ENCODE data around the gene USH2A. TPM values are rescaled to one million over a fixed set of nuclear protein-coding genes. Genes with fewer than 3 reads are reported as not detected.

Gene USH2A
- polyA plus RNA-seq, 1 donor: 0.38 TPM

DNA sequence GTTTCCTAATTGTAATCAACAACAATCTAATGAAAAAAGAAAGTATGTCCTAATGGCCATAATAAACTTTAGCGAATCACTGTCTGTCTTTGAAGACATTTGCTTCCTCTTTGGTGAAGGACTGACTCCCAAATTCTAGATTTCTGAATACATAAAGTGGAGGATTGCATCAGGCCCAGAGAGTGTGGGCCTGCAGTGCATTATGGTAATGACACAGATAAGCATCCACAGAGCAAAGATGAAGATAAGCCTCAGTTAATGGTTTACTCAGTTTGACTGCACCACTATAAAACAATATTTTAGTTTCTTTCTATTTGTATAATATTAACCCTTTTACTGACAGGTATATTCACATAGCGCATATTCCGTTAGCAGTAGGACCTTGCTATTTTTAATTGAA, 490.7 kb downstream of the USH2A start:
- DNase-seq: no peak

DNA sequence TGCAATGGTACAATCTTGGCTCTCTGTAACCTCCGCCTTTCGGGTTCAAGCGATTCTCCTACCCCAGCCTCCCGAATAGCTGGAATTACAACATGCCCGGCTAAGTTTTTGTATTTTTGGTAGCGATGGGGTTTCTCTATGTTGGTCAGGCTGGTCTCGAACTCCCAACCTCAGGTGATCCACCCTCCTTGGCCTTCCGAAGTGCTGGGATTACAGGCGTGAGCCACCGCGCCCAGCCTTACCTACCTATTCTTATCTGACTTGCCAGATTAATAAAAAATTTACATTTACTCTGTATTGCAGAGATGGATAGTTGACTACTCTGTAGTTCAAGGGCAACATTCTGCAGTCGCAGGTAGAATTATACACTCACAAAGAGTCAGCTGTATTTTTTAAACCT, 496.6 kb downstream of the USH2A start:
- DNase-seq: no peak

DNA sequence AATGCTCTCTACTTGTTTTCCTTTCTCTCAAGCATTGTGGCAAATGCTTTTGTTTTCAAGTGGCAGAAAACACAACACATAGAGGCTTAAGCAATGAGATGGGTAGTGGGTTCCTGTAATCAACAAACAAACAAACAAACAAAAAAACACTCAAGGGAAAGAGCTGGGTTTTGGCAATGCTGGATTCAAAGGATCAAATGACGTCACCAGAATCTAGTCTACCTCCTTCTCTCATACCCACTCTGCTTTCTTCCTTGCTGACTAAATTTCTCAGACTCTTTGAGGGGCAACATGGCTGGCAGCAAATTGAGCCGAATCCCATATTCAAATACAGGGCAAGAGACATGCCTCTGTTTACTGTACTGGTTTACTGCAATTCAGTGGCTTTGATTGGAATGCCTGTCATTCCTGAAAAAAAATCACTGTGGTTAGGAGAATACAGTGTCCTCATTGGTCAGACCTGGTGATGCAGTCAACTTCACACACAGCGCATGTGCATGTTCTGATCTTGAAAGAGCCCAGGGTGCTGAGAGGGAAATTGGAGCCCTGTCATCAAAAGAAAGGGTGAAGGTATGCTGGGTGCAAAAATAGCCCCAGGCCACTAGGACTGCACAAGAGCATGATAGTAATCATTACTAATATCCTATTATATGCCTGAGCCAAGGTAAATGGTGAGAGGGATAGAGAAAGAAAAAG, 500.0 kb downstream of the USH2A start:
- DNase-seq: no peak

DNA sequence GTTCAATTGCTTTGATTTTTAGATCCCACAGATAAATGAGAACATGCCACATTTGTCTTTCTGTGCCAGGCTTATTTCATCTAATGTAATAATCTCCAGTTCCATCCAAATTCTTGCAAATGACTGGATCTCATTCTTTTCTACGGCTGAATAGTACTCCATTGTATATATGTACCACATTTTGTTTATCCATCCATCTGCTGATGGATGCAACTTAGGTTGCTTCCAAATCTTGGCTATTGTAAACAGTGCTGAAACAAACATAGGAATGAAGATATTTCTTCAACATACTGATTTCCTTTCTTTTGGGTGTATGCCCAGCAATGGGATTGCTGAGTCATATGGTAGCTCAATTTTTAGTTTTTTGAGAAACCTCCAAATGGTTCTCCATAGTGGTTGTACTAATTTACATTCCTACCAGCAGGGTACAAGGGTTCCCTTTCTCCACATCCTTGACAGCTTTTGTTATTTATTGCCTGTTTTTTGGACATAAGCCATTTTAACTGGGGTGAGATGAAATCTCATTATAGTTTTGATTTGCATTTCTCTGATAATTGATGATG, 511.8 kb downstream of the USH2A start:
- no peak for DNase-seq

DNA sequence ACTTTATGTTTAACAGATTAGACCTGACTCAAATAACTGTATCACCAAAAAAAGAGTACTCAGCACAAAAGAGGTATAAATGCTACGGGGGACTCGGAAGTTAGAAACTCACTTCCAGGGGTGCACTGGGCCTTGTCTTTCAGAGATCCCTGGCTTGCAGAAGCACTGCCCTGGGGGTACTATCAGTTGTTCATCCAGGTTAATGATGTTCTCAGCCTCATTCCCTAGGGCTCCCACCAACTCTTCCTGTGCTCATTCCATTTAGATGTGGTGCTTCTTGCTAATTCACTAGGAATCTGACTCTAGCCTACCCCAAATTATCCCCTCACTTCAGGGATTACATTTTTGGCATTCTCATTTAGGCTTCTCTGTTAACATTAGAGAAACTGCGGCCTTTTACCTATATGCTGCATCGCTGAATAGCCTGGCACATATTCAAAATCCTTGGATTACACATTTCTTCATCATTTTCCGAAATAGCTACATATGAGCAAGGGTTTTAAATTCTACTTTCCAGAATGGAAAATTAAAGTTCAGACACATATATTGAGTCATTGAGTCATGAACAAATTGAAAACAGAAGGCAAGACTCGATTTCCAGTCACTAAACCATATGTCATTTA, 517.6 kb downstream of the USH2A start:
- no peak for DNase-seq

DNA sequence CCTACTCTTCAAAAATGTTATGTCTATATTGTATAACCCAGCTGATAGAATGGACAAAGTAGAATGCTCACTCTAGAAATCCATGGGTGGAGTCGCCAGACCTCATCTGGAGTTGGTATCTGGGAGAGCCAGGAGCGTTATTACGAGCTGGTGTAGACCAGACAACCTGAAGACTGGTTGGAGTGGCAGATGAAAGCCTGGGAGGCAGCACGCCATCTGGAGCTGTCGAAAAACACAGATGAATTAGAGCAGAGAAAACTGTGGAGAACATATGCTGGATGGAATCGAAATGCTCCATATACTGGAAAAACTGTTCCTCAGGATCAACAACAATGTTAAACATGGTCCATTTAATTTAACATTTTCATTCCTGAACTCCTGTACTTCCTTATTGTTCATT, 522.6 kb downstream of the USH2A start:
- DNase-seq: no peak

DNA sequence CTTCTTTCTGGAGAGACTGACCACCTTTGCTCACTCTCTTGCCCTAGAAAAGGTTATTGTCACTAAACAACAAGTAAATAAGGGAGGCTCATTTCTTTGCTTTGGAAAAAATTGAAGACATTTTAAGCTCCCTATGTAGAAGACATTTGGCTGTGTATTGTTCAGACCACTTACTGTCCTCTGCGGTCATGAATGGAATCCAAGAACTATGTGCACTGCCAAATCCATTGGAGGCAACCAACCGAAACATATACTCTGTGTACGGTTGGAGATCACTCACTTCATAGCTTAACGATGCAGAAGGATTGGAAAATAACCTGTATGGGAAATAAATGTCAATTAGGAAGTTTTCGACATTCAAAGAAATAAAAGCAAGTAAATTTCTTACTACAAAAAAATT, 523.3 kb downstream of the USH2A start:
- DNase-seq: no peak

DNA sequence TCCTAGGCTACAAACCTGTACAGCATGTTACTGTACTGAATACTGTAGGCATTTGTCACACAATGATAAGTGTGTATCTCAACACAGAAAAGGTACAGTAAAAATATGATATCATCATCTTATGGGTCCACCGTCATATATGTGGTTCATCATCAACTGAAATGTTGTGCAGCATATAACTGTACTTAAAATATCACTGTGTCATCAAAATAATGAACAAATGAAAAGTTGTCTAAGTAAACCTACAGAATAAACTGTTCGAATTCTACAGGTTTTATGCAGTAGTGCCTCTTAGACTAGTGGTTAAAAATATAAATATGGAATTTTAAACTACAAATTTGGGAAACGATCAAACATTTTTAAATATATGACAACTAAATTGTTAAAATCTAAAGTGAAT, 527.4 kb downstream of the USH2A start:
- DNase-seq: no peak

DNA sequence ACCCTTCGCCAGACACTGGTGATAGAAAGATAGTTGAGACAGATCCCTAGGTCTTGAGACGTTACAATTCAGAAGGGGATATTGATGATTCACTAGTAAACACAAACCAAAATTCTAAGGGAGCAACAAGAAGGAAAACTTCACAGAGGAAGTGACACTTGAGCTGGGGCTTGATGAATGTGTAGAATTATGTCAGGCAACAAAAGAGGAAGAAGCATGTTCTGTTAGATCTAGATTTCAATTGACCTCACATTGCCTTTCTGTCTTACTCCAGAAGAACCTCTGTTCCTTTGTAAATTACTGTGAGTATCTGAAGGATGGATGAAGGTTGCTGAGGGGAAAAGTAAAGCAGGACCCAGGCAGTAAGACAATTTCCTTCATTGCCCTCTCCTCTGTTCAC, 528.0 kb downstream of the USH2A start:
- DNase-seq: no peak

DNA sequence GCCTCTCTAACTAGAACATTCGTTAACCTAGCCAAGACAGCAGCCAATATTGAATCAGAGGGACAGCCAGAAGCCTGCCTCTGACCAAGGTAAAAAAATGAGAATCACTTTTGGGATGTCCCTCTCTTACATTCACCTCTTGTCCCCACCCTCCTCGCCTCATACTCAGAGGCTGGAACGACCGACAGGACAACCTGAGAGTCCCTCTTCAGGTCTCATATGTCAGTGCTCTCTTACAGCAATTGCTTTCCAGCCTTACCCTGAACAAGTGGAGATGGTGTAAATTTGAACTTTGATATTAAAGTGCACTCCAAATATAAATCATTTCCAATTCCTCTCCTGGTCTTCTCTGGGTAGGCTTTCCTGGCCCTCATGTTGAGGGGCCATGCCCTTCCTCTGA, 528.6 kb downstream of the USH2A start:
- no peak for DNase-seq

DNA sequence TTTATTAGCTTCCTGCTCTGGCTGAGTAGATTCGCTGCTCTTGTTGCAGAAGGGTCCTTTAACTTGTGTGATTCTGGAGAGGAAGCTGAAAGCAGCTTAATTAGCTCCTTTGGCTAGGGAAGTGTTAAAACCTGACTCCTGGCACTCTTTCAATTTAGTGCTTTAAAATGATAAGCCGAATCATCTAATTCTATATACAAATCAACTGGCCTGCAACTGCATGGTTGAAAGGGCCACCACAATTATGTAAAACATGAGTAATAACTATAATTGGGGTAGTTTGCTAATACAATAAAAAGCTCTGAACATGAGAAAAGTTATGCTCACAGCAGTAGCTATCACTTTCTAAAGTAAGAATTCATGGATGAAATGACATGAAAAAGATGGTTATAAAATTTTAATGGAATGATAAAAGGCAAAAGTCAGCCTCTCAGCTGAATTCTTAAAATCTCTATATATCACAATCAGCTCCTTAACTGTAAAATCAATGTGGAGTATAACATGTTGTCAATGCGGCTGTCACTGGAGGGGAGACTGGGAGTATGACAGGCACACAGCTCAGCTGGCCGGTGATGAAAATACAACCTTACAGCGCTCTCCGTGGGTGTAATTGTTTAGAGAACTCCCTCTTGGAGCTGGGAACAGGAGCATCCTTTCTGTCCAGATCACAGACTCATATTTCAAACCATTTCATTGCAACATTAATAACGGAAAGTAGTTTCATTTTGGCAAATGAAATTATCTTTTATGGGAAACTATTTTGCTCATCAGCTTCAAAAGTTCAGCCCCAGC, 531.8 kb downstream of the USH2A start:
- no peak for DNase-seq

DNA sequence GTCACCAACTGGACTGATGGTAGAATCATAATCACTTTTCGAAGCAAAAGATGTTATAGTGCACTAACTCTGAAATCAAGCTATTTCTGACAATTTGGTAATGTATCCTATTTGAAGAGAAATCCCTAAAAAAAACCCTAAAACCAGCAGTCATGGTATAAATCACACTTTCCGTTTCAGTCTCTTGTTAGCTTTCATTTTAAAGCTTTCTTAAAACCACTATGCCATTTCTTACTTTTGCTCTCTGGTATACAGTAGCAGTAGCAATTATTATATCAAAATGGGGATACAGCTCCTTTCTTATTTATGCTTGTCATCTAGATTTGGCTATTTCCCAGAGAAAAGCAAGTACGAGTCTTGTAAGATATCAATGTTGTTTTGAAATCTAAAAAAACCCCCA, 532.8 kb downstream of the USH2A start:
- no peak for DNase-seq

DNA sequence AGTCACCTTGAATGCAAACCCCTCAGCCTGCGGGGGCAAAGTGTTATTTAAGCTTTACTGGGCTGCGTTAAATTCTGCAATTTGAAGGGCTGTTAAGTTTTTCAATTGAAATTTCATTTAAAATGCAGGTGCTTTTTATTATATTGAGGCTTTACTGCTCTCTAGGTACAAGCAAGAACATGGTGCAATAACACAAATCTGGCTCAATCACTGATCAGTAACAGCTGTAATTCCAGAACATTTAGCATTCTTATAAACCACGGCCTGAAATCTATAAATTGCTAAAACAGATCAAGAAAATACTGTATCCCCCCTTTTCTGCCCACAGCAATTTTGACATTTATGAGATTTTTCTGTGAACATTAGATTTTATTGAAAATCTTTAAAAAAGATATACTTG, 533.4 kb downstream of the USH2A start:
- DNase-seq: no peak

DNA sequence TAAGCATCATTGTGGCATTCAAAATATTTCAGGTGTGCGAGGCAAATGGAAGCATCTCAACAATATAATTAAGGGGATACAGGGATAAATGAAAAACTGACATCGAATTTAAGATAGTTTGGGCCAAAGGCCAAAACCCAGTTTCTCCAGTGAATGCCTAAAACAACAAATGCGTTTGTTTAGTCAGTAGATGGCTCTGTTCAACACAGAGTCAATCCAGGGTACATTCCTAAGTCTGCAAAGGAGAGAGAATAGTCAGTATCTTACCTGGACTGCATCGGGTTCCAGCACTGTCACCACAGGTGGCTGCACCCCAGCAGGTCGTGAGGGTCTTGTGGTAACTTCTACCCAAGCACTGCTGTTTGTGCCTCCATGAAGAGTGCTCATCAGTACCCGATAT, 535.1 kb downstream of the USH2A start:
- no peak for DNase-seq

DNA sequence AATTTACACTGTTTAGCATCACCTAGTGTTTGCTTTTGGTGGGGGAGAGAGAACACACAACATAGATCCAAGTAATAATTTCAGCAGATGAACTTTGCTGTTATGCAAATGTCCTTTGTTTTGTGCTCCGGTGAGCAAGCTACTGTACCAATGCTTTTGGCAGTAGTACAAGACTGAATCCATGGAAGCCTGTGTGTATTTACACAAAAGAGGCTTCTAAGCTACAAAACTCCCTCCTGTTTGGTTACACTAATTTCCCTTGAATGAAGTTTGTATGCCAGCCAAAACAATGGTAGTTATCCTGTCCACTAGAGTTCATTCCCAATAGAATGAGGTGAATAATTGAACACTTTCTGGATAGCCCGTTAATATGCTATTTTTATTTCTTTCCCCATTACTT, 535.6 kb downstream of the USH2A start:
- no peak for DNase-seq

DNA sequence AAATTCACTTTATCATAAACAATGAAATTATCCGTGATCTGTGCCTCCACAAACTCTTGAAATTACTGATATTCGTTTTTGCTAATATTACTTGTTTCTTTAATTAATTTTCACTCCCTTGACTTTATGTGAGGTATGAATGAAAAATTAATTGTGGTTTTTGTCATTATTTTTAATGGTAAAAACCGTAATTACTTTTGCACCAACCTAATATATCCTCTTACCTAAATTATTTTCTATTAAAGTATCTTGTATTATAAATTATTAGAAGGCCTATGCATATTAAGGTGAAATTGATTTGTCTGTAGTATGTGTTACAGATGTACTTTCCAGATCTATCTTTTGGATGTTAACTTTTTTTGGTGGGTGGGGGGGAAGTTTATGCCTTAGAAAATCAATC, 540.2 kb downstream of the USH2A start:
- no peak for DNase-seq

DNA sequence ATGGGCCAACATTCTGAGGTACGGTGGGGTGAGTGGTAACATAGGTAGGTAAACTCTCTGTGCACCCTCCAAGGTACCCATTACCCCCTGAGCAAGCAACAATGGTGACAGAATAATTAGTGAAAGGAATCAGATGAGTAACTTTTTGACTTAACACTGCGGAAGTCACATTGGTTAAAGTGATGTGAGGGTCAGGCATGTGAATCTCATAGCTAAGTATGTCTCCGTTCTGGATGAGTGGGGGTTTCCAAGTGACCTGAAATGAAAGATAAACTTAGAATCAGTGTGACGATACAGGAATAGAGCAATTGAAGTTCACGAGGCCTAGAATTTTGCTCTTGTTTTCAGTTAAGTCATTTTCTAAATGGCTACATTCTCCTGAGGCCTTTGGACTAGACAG, 544.4 kb downstream of the USH2A start:
- DNase-seq: no peak

DNA sequence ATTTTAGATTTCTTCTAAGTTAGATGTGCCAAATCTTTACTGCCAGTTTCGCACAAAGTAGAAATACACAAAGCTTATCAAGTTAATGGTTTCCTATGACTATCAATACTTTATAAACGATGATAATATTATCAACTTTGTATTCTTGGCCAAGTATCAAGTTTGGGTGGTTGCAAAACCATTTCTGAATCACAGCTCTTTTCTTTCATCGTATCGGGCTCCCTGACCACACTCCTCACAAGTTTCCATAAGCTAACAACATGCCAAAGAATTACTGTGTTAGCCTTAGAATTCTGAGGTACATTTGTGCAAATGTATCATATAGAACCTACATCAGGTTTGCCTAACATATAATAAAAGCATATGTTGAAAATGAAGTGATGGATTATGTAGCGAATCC, 545.1 kb downstream of the USH2A start:
- no peak for DNase-seq

DNA sequence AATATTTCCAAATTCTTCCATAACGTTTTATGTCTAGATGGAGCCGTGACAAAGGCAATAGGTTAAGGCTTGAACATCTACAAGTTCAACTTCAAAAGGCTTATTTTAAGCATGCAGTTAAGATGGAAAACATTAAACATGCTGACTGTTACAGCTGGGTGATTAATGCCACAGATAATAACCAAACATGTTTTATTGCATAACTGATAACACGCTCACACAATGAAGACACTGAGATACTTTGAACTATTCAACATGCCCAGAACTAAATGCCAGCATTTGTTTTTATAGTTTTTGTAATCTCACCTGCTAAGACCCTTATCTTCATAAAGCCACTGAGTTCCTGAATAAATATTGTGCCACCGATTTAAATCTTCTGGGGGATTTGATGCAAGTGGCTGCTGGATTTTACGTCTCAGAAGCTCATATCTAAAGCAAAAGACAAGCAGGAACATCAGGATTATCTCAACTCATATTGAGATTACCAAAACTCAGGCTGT, 545.7 kb downstream of the USH2A start:
- no peak for DNase-seq

DNA sequence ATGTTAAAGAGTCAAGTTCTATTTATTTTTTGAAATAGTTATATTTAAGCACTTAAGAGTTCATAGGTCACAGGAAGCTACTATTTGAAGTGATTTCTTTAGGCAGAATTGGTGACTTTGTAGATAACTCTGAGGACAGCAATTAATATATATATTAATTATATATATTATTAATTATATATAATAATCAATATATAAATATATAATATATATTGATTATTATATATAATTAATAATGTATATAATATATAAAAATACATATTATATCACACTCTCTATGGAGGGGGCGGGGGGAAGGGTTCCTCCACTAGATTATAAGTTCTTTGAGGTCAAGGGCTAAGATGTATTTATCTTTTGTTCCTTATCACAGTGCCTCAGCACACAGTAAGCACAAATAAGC, 547.5 kb downstream of the USH2A start:
- no peak for DNase-seq

DNA sequence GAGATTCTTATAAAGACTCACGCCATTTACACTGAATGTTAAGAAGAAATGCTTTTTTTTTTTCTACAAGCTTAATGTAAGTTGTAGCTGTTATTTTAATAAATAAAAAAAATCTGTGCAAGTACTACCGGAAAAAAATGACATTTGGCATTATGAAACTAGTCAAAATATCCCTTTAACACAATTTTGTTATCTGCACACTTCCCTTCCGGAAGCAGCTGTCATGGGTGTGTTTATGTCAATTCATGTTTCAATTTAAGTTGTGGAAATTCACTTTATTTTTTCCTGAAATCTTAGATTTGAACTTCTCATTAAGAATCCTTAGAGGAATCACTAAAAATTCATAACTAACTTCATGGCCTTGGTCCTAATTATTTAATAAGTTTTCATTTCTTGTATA, 548.0 kb downstream of the USH2A start:
- no peak for DNase-seq

DNA sequence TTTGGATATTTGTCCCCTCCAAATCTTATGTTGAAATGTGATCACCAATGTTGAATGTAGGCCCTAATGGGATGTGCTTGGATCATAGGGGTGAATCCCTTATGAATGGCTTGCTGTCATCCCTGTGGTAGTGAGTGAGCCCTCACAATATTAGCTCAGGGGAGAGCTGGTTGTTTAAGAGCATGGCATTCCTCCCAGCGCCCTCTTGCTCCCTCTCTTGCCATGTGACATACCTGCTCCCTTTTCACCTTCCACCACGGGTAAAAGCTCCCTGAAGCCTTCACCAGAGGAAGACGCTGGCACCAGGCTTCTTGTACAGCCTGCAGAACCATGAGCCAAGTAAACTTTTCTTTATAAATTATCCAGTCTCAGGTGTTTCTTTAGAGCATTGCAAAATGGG, 550.6 kb downstream of the USH2A start:
- DNase-seq: no peak

DNA sequence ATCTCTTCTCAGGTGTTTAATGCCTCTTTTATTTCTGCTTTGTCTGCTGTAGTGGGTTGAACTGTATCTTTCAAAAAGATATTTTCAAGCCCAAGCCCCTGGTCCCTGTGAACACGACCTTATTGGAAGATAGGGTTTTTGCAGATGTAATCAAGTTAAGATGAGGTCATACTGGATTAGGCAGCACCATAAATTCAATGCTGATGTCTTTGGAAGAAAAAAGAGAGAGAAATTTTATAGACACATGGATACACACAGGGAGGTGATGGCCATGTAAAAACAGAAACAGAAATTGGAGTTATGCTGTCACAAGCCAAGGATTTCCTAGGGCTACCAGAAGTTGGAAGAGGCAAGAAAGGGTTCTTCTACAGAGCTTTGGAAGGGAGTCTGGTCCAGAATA, 554.7 kb downstream of the USH2A start:
- no peak for DNase-seq
